Measurements from ENCODE around the gene PRM2. TPM values are rescaled to one million over a fixed set of nuclear protein-coding genes. Genes with fewer than 3 reads are reported as not detected.
A peak's percentile ranks its signal among the peaks of the same experiment; 100 is the strongest.

PRM2 gene
- total RNA-seq, 1 experiment from 2014 or later, result not detected

DNA sequence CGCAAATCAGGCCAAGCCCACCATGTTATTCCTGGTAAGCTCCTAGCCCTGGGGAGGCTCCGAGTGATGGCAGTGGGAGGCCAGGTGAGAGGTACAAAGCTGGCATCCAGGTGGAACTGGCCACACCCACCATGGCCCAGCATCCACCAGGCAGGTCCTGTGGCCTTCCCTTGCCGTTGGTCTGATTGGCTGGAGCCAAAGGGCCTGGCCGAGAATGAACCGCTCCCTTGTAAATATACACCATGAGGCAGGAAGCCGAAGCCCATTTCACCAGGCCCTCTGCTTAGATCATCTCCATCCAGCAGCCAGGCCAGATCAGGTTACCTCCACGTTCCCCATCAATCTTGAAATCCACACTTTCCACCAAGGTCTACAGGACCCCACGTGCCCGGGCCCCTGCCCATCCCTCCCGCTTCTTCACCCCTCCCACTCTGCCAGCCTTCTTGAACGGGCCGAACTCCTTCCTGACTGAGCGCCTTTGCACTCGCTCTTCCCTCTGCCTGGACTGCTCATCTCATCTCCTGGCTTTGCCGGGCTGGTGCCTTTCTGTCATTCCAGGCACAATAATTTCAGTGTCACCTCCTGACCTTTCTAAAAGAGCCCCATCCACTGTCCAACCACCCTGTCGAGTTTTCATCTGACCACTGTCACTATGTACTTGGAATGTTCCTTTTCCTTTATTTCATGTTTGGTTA, 26.0 kb downstream of the PRM2 start:
- Histone ChIP-seq H3K4me1 (ENCODE audit: low read length) (peaks cover 60% of the 10 kb centered on the region), H3K27ac (ENCODE audit: low read length) (no peak overlapping the region), H3K9me3 (ENCODE audit: low read length) (no peaks in the 10 kb centered on the region), H3K4me3 (ENCODE audit: low read length) (no peak overlapping the region), H4K20me1 (ENCODE audit: insufficient read depth, low read depth, low read length) (peaks cover 8% of the 10 kb centered on the region; the same call in 1 of the 2 replicates), H3K27me3 (ENCODE audit: low read length) (no peaks in the 10 kb centered on the region), H3K9ac (ENCODE audit: low read length) (no peak overlapping the region), H3K79me2 (ENCODE audit: low read length) (no peaks in the 10 kb centered on the region), H3K9me2 (replicated peaks; ENCODE audit: insufficient read depth, low read length) (no peaks in the 10 kb centered on the region), H2AFZ (ENCODE audit: low read length) (no peak overlapping the region), H3K4me2 (ENCODE audit: low read depth, low read length, poor library complexity, severe bottlenecking) (no peak overlapping the region), H3K36me3 (ENCODE audit: insufficient read depth, low read length) (no peaks in the 10 kb centered on the region)
- peak; percentile 45 for DNase-seq

DNA sequence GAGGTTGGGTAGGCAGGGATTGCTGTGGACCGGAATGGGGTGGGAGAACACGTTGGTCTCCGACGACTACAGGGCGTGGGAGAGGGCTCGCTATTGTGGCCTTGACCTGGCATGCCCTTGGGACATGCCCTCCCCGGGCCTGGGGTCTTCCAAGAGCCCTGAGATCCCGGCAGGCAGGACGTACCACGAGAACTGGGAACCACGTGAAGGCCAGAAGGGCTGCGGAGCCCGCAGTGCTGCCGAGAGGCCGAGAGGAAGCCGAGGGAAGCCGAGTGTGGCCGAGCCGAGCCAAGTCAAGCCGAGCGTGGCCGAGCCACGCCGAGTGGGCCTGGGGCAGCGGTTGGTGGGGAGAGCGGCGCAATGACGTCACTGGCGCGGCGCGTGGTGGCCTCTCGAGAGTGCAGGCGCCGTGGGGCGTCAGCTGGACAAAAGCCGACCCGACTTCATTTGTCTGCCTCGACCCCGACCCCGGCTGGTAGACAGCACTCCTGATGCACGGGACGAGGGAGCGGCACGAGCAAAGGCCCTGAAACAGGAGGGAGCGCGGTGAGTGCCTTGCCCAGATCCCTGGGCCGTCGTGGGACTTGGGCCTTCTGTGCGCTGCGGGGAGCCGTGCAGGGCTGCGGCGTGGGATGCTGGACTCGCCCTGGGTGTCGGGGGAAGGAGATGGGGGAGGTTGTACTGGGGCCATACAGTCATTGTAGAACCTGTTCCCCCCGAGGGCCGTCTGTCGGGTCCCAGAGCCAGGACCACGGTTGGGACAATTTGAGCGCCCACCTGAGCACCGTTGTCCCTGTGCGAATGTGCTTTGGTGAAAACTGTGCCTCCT, 26.8 kb downstream of the PRM2 start:
- Histone ChIP-seq H4K20me1 (ENCODE audit: insufficient read depth, low read depth, low read length) (peaks cover 8% of the 10 kb centered on the region; the same call in 1 of the 2 replicates), H3K4me2 (ENCODE audit: low read depth, low read length, poor library complexity, severe bottlenecking) (peak overlapping the region; percentile 42), H3K27ac (ENCODE audit: low read length) (no peak overlapping the region), H3K79me2 (ENCODE audit: low read length) (no peaks in the 10 kb centered on the region), H3K9me3 (ENCODE audit: low read length) (no peaks in the 10 kb centered on the region), H3K9me2 (replicated peaks; ENCODE audit: insufficient read depth, low read length) (no peaks in the 10 kb centered on the region), H3K27me3 (ENCODE audit: low read length) (no peaks in the 10 kb centered on the region), H3K4me3 (ENCODE audit: low read length) (no peak overlapping the region), H3K36me3 (ENCODE audit: insufficient read depth, low read length) (no peaks in the 10 kb centered on the region), H3K4me1 (ENCODE audit: low read length) (peaks cover 52% of the 10 kb centered on the region), H3K9ac (ENCODE audit: low read length) (no peak overlapping the region), H2AFZ (ENCODE audit: low read length) (no peak overlapping the region)
- no peak for DNase-seq

DNA sequence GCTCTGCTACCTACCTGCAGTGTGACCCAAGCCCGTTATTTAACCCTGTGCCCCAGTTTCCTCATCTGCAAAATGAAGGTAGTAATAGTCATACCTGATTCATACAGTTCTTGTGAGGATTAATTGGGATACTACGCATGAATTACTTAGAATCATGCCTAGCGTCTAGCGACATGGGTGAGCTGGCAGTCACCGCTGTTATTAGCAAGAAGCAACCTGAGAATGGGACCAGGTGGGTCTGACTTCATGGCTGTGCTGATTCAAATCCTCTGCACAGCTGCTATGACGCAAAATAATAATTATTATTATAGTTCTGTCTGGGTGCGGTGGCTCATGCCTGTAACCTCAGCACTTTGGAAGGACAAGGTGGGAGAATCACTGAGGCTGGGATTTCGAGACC, 28.1 kb downstream of the PRM2 start:
- H3K9ac ChIP-seq (ENCODE audit: low read length), result no peak overlapping the region
- H3K27me3 ChIP-seq (ENCODE audit: low read length), result no peaks in the 10 kb centered on the region
- H2AFZ ChIP-seq (ENCODE audit: low read length), result no peak overlapping the region
- peak; percentile 83 for DNase-seq
- no peaks in the 10 kb centered on the region for H3K79me2 ChIP-seq (ENCODE audit: low read length)
- peak overlapping the region; percentile 22; the same call in 1 of the 2 replicates for H3K4me3 ChIP-seq (ENCODE audit: low read length)
- H3K9me3 ChIP-seq (ENCODE audit: low read length), result no peaks in the 10 kb centered on the region
- peak overlapping the region; percentile 42 for H3K4me2 ChIP-seq (ENCODE audit: low read depth, low read length, poor library complexity, severe bottlenecking)
- peak overlapping the region; percentile 76 for H3K27ac ChIP-seq (ENCODE audit: low read length)
- no peaks in the 10 kb centered on the region for H3K9me2 ChIP-seq (replicated peaks; ENCODE audit: insufficient read depth, low read length)
- peaks cover 39% of the 10 kb centered on the region for H3K4me1 ChIP-seq (ENCODE audit: low read length)
- H4K20me1 ChIP-seq (ENCODE audit: insufficient read depth, low read depth, low read length), result peaks cover under 1% of the 10 kb centered on the region; the same call in 1 of the 2 replicates
- no peaks in the 10 kb centered on the region for H3K36me3 ChIP-seq (ENCODE audit: insufficient read depth, low read length)

DNA sequence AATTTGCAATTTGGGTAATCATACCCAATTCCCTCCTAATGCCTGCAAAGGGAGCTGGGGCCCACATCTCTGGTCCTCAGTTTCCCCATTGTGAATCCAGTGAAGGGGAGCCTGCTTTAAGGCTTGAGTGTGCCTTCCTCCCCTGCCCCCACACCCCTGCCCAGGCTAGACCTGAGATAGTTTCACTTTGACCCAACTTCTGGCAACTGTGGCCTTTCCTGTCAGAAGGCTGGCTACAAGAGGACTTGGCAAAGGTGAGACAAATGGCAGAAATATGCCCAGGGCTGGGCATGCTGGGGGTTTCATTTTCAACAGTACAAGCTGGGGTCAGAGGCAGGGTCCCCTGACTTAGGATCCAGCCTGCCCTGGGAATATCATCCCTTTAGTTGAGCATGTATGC, 30.3 kb downstream of the PRM2 start:
- no peaks in the 10 kb centered on the region for H3K36me3 ChIP-seq (ENCODE audit: insufficient read depth, low read length)
- no peaks in the 10 kb centered on the region for H4K20me1 ChIP-seq (ENCODE audit: insufficient read depth, low read depth, low read length)
- no peak overlapping the region for H3K27ac ChIP-seq (ENCODE audit: low read length)

DNA sequence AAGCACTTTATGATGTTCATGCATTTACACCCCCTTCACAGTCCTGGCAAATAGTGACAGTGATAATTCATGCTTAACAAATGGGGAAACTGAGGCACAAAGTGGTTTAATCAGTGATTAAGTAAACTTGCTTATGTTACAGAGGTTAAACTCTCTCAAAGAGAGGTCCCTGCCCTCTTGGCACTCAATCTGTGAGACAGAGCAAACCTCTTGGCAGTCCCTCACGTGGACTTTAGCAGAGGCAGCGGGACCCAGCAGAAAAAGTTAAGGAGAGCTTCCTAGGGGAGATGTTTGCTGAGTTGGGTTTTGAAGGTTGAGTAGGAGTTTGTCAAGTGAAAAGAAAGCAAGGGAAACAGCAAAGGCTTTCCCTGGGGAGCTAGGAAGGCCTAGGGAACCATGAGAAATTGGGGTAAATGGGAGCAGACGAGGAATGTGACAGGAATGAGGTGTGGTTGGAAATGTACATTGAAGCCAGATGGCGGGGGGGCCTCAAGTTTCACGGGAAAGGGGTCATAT, 31.0 kb downstream of the PRM2 start:
- Histone ChIP-seq H3K79me2 (ENCODE audit: low read length) (no peaks in the 10 kb centered on the region), H3K4me1 (ENCODE audit: low read length) (peaks cover 27% of the 10 kb centered on the region), H3K9me3 (ENCODE audit: low read length) (no peaks in the 10 kb centered on the region), H3K4me3 (ENCODE audit: low read length) (no peak overlapping the region), H2AFZ (ENCODE audit: low read length) (no peak overlapping the region), H3K27me3 (ENCODE audit: low read length) (no peaks in the 10 kb centered on the region), H3K9ac (ENCODE audit: low read length) (no peak overlapping the region), H3K27ac (ENCODE audit: low read length) (no peak overlapping the region), H4K20me1 (ENCODE audit: insufficient read depth, low read depth, low read length) (no peaks in the 10 kb centered on the region), H3K4me2 (ENCODE audit: low read depth, low read length, poor library complexity, severe bottlenecking) (no peak overlapping the region), H3K36me3 (ENCODE audit: insufficient read depth, low read length) (no peaks in the 10 kb centered on the region), H3K9me2 (replicated peaks; ENCODE audit: insufficient read depth, low read length) (no peaks in the 10 kb centered on the region)
- no peak for DNase-seq

More for the DNA sequence above, 30.3 kb downstream of the PRM2 start:
- Histone ChIP-seq H3K4me3 (ENCODE audit: low read length) (no peak overlapping the region), H3K9ac (ENCODE audit: low read length) (no peak overlapping the region), H3K4me1 (ENCODE audit: low read length) (peaks cover 26% of the 10 kb centered on the region), H3K79me2 (ENCODE audit: low read length) (no peaks in the 10 kb centered on the region), H3K9me3 (ENCODE audit: low read length) (no peaks in the 10 kb centered on the region), H3K4me2 (ENCODE audit: low read depth, low read length, poor library complexity, severe bottlenecking) (no peak overlapping the region), H2AFZ (ENCODE audit: low read length) (no peak overlapping the region), H3K27me3 (ENCODE audit: low read length) (no peaks in the 10 kb centered on the region), H3K9me2 (replicated peaks; ENCODE audit: insufficient read depth, low read length) (no peaks in the 10 kb centered on the region)
- DNase-seq, result no peak

DNA sequence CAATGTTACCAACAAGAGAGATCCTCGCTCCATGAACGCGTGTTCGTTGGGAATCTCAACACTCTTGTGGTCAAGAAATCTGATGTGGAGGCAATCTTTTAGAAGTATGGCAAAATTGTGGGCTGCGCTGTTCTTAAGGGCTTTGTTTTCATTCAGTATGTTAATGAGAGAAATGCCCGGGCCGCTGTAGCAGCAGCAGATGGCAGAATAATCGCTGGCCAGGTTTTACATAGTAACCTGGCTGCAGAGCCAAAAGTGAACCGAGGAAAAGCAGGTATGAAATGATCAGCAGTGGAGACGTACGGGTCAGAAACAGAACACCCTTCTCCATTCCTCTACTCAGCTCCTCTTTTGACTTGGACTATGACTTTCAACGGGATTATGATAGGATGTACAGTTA, 33.6 kb downstream of the PRM2 start:
- no peak overlapping the region for H3K4me2 ChIP-seq (ENCODE audit: low read depth, low read length, poor library complexity, severe bottlenecking)
- no peak for DNase-seq
- H2AFZ ChIP-seq (ENCODE audit: low read length), result no peak overlapping the region
- H3K27me3 ChIP-seq (ENCODE audit: low read length), result no peaks in the 10 kb centered on the region
- H3K4me3 ChIP-seq (ENCODE audit: low read length), result no peak overlapping the region
- H3K27ac ChIP-seq (ENCODE audit: low read length), result no peak overlapping the region
- no peaks in the 10 kb centered on the region for H4K20me1 ChIP-seq (ENCODE audit: insufficient read depth, low read depth, low read length)
- H3K36me3 ChIP-seq (ENCODE audit: insufficient read depth, low read length), result no peaks in the 10 kb centered on the region
- H3K9me3 ChIP-seq (ENCODE audit: low read length), result no peaks in the 10 kb centered on the region
- no peaks in the 10 kb centered on the region for H3K79me2 ChIP-seq (ENCODE audit: low read length)
- peaks cover 6% of the 10 kb centered on the region for H3K4me1 ChIP-seq (ENCODE audit: low read length)
- H3K9ac ChIP-seq (ENCODE audit: low read length), result no peak overlapping the region
- H3K9me2 ChIP-seq (replicated peaks; ENCODE audit: insufficient read depth, low read length), result no peaks in the 10 kb centered on the region

DNA sequence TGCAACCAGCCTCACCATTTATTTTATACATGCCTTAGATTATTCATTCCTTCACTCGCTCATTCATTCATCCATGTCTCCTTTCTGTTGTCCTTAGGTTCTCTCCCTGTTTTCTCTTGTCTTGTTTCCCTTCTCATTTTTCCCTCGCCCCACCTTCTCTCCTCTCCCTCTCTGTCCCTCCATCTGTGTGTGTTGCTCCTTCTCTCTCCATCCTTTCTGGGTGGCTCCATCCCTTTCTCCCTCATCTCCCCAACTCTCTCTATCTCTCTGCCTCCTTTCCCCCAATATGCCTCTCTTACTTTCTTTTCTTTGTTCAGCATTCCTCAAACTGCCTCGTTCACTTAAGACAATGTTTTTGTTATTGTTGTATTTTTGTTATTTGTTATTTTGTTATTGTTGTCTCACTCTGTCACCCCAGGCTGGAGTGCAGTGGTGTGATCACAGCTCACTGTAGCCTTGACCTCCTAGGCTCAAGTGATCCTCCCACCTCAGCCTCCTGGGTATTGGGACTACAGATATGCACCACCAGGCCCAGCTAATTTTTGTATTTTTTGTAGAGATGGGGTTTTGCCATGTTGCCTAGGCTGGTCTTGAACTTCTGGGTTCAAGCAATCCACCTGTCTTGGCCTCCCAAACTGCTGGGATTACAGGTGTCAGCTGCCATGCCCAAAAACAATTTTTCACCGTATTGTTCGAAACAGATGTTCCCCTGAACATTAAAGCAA, 34.6 kb downstream of the PRM2 start:
- 0 out of 2 replicates have a peak, but pooled peaks cover 3% of the 10 kb centered on the region for H3K4me1 ChIP-seq (ENCODE audit: low read length)
- no peaks in the 10 kb centered on the region for H3K27me3 ChIP-seq (ENCODE audit: low read length)
- H4K20me1 ChIP-seq (ENCODE audit: insufficient read depth, low read depth, low read length), result no peaks in the 10 kb centered on the region
- no peak overlapping the region for H3K9ac ChIP-seq (ENCODE audit: low read length)
- H2AFZ ChIP-seq (ENCODE audit: low read length), result no peak overlapping the region
- no peaks in the 10 kb centered on the region for H3K9me3 ChIP-seq (ENCODE audit: low read length)
- no peak overlapping the region for H3K4me3 ChIP-seq (ENCODE audit: low read length)
- no peaks in the 10 kb centered on the region for H3K79me2 ChIP-seq (ENCODE audit: low read length)
- H3K9me2 ChIP-seq (replicated peaks; ENCODE audit: insufficient read depth, low read length), result no peaks in the 10 kb centered on the region
- DNase-seq, result no peak
- no peak overlapping the region for H3K27ac ChIP-seq (ENCODE audit: low read length)
- no peak overlapping the region for H3K4me2 ChIP-seq (ENCODE audit: low read depth, low read length, poor library complexity, severe bottlenecking)
- H3K36me3 ChIP-seq (ENCODE audit: insufficient read depth, low read length), result no peaks in the 10 kb centered on the region
